HG03469 (cell line): ENCODE results near the gene BCL7C.
"Not testable (repeated sequence)": the region's sequence is repeated elsewhere in the genome, so short reads cannot be mapped to it uniquely, and the experiment has no call there.

ENCODE experiments used
- ATAC-seq: cut with Tn5 transposase; IDR thresholded peaks from one replicate; pipeline ENCODE4 v1.9.1; 2021; ENCODE audit warnings: mild to moderate bottlenecking, moderate library complexity, moderate number of reproducible peaks; ENCODE audit not compliant: unreplicated experiment

Gene BCL7C

DNA sequence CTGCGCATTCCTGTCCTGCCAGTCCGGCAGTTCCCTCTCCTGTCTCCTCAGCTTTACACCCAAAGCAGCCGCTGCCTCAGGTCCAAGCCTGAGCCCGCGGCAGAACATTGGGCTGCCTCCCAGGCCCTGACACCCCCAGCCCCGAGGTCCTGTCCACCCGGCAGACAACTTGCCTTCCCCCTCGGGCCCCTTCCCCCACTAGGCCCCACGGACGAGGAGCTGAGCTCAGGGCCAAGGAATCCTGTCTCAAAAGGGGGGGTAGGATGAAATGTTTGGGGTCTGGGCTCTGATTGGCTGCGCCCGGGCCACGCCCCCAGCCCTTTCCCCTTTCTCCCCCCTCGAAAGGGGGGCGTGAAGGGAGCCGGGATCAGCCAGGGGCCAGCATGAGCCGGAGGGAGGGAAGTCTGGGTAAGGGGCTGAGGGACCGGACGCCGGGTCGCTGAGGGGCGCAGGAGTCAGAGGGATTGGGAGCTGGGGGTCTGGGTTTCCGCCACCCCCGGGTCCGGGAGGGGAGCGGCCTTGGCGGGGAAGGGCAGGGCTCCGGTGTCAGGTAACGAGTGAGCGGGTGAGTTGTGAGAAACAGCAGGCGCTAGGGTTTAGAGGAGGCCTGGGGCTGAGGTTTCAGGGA is 2.5 kb upstream of the BCL7C start, which contains the start of gene CTF1:
Gene CTF1, plus strand, starts transcription at position 354 of the 628 bp plus-strand sequence. Its CDS starts 30 bp downstream, at position 384.
- ATAC-seq = no peak

DNA sequence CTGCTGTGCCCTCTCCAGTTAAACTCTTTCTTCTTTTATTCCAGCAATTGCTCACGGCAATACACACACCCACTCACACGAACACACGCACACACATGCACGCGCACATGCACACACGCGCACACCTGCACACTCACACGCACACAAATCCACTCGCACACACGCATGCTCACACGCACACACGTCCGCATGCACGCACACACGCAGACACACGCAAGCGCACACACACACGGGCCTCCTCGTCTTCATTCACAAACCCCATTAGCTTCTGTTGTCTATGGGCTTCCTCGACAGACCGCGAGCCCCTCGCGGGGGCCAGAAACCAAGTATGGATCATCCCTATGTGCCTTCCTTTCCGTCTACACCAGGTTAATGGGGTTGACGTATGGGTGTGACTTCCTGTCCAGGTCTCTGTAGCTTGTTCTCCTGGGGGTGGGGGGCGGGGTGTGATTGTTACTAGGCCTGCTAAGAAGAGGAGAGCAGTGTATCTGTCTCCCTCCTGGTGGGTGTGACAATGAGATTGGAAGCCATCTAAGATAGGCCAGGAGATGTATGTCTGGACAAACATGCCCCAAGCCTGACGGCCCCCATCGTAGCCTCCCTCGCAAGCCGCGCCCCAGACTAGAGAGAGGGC is 1.9 kb upstream of the BCL7C start:
- no peak for ATAC-seq

DNA sequence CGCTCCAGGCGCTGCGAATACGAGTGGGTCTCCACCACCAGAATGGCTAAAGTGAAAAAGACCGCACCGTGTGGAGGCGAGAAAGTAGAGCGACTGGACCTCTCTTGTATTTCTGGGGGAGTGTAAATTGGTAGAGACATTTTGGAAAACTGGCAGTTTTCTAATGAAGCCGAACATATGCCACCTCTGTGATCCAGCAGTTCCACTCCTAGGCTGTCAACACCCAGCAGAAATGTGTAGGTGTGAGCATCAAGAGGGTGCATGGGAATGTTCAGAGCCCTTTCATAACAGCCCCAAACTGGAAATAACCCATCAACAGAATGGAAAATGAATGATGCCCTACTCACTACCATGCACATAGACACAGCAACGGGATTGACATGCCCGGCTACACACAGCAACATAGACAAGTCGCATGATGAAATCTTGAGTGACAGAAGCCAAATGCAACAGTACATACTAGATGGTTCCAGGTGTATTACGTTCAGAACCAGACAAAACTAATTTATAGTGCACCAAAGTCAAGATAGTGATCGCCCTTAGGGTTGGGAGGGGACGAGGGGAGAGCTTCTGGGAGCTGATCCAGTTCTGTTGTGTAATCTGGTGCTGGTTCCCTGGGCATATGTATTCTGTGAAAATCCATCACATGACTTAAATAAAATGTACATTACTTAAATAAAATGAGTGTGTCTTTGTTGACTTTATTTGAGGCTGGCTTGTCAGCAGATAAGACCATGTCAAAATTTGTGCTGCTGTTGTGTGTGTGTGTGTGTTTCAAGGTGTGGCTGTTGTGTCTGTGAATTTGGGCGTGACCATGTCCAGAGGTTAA is 877 bp upstream of the BCL7C start:
- no peak for ATAC-seq

DNA sequence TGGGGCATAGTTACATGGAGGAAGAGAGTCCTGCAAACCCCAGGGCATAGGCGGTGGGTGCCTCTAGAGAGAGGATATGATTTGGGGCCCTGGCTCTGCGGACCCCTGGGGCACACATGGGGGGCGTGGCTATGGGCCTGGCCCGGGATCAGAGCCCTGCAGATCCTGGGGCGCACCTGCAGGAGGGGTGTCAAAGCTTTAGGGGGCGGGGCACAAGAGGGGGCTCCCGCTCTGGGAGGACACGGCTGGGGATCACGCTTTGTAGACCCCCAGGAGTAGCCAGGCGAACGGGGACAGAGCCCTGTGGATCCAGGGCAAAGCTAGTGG is 497 bp downstream of the BCL7C start:
- ATAC-seq = no peak

DNA sequence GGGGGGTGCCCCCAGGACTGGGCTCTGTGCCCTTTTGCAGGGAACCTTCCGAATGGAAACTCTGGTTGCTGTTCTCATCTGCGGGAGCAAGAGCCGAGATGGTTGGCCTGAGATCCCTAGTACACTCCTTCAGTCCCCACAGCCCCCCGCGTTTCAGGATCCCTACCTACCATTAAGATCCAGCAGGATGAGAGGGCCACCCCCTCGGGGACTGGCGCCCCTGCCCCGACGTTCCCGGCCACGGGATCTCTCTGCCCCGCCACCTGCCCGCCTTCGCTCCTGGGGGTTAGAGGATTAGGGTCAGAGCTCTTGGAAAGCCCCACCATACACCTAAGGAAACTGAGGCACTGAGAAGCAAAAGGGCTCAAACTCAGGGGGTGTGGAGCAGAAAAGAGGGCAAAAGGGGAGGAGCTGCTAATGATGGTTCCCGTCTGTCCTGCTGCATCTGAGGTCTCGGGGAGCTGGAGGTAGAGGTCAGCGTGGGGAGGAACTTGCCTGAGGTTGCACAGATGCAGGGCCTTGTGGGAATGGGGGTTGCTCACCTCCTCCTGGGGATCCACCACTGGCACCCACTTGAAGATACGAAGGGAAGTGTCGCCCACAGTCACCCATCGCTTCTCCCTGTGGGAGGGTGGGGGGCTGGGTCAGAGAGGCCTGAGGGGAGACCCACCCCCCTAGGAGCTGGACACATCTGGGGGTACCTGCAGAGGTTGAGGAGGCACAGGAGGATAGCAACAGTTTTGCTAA is 1.0 kb downstream of the BCL7C start:
- ATAC-seq = no peak

DNA sequence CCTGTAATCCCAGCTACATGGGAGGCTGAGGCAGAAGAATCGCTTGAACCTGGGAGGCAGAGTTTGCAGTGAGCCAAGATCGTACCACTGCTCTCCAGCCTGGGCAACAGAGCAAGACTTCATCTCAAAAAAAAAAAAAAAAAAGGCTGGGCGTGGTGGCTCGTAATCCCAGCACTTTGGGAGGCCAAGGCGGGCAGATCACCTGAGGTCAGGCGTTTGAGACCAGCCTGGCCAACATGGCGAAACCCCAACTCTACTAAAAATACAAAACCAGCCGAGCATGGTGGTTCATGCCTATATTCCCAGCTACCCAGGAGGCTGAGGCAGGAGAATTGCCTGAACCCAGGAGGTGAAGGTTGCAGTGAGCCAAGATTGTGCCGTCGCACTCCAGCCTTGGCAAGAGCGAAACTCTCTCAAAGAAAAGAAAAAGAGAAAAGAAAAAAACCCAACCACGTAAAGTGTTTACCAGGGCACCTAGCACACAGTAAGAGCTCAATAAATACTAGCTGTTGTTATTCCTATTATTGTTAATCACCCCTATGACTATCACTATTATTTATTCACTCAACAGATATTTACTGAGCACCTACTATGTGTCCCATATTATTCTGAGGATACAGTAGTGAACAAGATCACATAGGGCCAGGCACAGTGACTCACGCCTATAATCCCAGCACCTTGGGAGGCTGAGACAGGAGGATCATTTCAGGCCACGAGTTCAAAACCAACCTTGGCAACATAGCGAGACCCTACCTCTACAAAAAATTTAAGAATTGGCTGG is 2.6 kb downstream of the BCL7C start:
- ATAC-seq = not testable (repeated sequence)

DNA sequence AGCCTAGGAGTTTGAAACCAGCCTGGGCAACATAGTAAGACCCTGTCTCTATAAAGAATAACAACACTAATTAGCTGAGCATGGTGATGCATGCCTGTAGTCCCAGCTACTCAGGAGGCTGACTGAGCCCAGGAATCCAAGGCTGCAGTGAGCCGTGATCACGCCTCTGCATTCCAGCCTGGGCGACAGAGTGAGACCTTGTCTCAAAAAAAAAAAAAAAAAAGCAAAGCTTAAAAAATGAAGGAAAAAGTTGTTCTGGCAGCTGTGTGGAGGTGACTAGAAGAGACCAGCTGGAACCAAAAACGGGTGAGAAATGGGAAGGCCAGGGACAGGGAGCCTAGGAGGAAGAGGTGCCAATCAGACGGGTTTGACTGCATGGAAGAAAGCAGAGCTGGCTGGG is 4.2 kb downstream of the BCL7C start:
- no peak for ATAC-seq

DNA sequence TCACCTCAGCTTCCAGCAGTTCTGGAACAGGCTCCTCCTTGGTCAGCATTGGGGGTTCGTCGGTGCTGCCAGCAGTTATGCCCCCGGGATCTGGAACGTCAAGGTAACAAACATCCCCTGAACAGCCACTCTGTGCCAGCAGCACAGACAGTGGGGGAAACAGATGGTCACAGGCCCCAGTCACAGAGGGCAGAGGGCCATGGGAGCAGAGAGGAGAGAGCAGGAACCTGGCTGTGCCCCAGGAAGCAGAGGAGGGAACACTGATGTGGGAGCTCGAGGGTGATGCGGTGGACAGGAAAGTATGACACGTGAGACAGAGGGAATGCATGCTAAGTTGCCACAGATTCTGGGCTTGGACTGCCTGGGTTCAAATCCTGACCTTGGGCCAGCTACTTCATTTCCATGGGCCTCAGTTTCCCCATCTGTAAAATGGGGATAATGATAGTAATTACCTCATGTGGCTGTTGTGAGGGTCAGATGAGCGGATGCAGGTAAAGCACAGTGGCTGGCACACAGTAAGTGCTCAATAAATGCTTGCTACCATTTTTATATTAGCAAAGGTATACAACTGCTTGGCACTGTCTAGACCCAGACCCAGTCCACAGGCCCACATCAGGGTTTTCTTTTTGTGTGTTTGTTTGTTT is 4.9 kb downstream of the BCL7C start:
- no peak for ATAC-seq

DNA sequence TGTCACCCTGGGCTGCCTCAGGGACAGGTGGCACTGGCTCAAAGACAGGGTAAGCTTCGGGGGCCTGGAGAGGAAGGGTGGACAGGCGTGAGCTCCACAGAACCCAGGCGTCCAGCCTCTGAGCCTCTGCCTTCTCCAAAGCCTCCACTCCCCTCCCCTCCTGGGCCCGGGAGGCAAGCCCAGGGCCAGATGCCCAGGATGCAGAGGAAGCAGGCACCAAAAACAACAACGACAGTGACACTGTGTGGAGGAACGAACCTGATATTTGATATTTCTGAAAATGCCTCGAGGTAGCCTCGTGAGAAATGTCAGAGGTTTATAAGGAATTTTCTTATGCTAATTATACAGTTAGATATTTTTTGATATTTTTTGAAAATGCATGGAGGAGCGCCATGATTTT is 6.0 kb downstream of the BCL7C start:
- no peak for ATAC-seq

DNA sequence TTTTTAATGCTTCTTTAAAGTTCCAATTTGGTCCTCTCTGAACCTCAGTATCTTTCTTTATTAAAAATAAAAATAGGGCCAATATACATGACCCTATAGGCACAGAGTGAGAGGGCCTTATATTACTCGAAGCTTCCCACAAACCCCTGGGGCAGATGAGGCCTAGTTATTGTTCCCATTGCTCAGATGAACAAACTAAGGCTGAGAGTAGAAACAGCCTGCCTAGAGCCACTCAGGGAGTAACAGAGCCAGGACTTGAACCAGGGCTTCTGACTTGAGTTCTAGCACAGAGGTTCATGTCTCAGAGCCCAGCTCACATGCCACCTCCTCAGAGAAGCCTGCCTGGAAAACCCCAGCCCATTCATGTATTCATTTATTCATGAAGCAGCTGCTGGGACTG is 7.7 kb downstream of the BCL7C start:
- ATAC-seq = no peak

DNA sequence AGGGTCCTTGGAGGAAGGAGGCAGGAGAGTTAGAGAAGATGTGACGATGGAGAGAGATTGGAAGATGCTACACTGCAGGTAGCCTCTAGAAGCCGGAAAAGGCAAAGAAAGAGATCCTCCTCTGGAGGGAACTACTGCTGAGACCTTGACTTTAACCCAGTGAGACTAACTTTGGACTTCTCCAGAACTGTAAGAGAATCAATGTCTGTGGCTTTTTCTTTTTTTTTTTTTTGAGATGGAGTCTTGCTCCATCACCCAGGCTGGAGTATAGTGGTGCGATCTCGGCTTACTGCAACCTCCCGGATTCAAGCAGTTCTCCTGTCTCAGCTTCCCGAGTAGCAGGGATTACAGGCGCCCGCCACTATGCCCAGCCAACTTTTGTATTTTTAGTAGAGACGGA is 8.7 kb downstream of the BCL7C start:
- no peak for ATAC-seq

DNA sequence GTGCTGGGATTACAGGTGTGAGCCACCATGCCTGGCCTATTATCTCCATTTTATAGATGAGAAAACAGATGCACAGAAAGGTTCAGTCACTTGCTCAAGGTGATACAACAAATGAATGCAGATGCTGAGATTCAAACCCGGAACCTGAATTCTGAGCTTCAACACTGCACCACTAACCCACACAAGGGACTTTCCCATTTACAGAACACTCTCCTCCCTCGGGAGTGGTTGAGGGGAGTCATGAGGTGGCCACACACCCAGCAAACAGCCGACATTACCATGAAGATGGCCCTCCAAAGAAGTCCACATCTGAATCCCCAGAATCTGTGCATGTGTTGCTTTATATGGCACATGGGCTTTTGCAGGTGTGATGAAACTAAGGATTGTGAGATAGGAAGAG is 9.1 kb downstream of the BCL7C start:
- no peak for ATAC-seq

DNA sequence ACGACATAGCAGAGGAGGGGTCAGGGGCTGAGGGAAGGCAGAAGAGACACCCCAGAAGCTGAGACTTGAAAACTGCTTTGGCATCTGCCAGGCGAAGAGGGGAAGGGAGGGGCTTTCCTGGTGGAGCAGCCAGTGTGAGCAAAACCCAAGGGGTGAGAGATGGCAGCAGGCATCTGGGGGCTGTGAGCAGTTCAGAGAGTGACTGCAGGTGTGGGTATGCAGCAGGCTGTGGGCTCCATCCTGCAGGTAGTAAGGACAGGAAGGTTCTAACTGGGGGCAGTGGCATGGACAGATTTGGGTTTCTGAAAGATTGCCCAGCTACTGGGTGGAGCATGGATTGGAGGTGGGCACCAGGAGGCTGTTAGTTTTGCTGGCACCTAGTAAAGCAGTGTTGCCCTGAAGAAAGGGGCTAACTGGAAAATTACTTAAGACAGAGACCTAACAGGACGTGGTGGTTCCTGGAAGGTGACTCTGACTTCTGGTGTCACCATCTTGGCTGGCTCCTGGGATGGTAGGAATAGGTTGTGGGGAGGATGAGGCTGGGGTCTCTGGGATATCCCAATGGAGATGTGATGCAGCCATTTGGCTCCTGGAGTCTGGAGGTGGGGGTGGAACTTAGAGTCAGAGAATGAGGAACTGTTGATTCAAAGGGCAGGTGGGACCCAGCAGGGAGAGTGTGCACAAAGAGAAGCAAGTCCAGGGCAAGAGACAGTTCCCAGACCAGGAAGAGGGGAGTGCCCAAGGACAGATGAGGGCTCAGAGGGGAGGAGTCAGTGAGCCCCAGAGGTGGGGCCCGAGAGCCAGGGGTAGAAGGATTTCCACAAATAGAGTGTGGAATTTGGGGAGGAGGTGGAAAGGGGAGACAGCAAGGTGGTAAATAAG is 11.2 kb downstream of the BCL7C start:
- no peak for ATAC-seq

DNA sequence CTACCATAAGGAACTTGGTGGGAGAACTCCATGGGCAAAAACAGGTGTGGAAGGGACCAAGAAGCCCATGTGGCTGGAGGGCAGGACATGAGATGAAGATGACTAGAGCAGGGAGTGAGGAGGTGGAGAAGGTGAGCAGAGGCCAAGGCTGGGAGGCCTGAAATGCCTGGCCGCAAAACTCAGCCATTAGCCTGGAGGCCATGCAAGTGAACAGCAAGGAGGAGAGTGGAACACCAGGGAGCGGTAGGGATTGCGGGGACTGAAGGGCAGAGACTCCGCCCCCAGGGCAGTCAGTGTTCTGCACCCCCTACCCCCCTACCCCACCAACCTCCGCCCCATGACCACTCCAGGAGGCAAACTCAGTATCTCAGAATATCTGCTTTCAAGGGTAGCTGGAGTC is 17.0 kb downstream of the BCL7C start:
- no peak for ATAC-seq

DNA sequence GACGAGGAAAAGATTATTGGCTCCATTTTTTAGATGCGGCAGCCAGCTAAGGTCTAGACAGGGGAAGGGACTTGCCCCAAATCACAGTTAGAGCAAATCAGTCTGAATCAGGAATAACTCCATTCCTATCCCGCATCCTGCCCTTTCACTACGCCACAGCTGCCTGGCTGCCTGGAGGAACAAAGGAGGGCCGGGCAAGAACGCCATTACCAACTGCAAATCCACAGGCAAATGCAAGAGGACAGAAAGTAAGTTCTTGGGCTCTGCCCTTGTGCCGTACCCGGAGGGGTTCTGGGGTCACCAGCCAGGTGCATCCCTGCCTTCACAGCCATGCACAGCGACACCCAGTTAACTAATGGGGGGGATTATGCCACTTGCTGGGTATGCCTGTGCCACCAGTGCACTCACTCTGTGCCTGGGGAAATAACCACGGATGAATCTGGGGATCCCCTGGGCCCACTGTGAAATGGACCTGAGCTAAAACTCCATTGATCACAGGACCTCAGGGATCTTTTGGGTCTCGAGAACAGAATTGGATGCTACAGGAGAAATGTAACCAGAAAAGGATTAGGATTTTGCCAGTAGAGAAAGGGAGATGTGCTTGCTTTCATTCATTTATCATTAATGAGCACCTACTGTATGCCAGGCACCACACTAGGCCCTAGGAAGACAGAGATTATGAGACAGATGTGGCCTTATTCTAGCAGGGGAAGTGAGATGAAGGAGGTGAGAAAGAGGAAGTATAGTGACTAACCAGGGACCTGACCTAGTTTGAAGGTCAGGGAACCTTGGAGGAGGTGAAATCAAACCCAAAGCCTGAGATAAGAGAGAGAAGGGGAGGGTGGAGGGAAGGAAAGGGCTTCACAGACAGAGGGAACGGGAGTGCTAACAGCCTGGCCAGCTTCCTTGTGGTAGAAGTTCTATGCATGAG is 17.7 kb downstream of the BCL7C start:
- ATAC-seq = no peak

DNA sequence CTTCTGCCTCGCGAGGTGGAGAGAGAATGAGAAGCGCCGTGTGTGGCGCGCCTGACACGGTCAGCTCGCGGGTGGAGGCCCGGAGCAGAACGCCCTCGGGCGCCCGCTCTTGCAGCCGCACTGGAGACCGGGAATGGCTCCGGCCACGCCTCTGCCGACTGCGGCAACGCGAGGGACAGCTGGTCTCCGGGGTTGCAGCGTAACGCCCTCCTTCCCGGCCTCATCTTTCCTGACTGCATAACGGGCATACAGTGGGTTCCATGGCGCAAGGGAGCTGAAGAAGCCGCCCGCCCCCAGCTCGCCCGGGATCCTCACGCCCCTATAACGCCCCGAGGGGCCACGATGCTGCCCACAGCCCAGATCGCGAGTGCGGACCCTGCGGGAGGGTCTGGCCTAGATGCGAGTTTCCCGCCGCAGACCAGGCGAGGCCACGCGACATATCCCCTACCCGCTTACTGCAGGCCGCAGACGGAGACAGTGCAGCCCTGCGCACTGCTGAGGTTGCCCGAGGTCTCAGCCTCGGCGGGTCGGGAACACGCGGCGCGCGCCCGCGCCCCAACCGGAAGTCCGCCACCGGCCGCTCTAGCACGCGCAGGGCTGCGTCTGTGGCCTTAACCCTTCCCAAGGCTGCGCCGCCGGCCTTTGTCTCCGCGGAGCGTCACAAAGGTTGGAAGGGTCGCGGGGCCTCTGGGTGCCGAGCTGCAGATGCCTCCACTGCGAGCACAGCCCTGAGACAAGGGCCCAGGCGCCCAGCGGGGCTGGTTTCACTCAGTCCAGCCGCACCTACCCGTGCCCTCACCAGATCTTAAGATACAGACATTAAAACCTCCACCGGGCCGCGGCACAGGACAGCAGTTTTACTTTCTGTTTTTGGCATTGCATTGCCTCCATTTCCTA is 18.8 kb downstream of the BCL7C start:
- peak; percentile 51 for ATAC-seq

DNA sequence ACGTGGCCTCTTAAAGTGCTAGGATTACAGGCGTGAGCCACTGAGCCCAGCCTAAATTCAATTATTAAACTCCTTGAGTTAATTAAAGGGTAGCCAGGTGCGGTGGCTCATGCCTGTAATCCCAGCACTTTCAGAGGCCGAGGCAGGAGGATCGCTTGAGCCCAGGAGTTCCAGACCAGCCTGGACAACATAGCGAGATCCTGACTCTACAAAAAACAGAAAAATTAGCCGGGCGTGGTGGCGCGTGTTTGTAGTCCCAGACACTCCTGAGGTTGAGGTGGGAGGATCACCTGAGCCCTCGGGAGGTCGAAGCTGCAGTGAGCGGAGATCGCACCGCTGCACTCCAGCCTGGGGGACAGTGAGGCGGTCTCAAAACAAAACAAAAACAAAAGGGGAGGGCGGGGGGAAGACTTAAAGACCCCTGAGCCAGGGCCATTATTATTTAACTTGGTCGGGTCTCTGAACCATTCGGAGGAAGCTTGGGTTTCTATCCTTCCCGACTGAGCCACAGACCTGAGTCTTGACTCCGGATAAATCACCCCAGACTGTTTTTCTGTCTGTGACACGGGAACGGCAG is 19.5 kb downstream of the BCL7C start:
- no peak for ATAC-seq
